DND-41 (cell line): ENCODE measurements around the gene MYDGF.

ENCODE experiments used
- CTCF ChIP-seq: IDR thresholded peaks from 2 replicates; pipeline ENCODE4 v1.5.1; 2012; ENCODE audit warnings: borderline replicate concordance, low read length, moderate library complexity, mild to moderate bottlenecking; ENCODE audit not compliant: poor library complexity, severe bottlenecking; ENCODE audit errors: extremely low read depth
- EZH2 ChIP-seq: IDR thresholded peaks from 3 replicates; pipeline ENCODE4 v1.6.1; 2012; ENCODE audit warnings: borderline replicate concordance, low read depth, mild to moderate bottlenecking, moderate library complexity, low read length, inconsistent platforms; ENCODE audit not compliant: severe bottlenecking

GRCh38 chr19:4639531-4640246 lies 30.5 kb downstream of the MYDGF start:
- TF ChIP-seq CTCF (no peak), EZH2 (no peak)
